Right lung (tissue), 5 donors: ENCODE results near the gene PPL. TPM values are rescaled to one million over a fixed set of nuclear protein-coding genes. Genes with fewer than 3 reads are reported as not detected.

ENCODE experiments used
- DNase-seq, 2 donors: peaks; one replicate each; pipeline ENCODE4 v3.0.0-alpha.2; 2013
- polyA plus RNA-seq, 5 donors: library from polyadenylated mRNA; unstranded; fragments of 120-200 nt; gene quantifications; one replicate each; pipeline versions ENCODE4 v1.2.1 to v1.2.3, GENCODE V29; 2013; ENCODE audit warnings: inconsistent platforms in 1 of 5, low replicate concordance in 1 of 5; ENCODE audit not compliant: insufficient read length in 5 of 5, insufficient read depth in 1 of 5

PPL gene
- polyA plus RNA-seq, 5 donors = 26.7 to 44.8 (median 33.1) TPM

DNA sequence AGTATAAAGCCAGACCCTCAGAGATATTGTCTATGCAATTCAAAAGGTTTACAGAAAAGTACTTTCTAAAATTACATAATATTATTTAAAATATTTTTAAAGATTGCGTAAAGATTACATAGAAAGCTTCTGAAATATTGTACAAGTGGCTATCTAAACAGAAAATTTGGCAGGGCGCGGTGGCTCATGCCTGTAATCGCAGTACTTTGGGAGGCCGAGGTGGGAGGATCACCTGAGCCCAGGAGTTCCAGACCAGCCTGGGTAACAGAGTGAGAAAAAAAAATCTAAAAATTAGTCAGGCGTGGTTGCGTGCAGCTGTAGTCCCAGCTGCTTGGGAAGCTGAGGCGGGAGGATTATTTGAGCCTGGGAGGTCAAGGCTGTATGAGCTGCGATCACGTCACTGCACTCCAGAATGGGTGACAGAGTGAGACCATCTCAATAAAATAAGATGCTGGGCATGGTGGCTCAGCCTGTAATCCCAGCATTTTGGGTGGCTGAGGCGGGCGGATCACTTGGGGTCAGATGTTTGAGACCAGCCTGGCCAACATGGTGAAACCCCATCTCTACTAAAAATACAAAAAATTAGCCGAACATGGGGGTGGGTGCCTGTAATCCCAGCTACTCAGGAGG, 71.6 kb downstream of the PPL start:
- no peak for DNase-seq

DNA sequence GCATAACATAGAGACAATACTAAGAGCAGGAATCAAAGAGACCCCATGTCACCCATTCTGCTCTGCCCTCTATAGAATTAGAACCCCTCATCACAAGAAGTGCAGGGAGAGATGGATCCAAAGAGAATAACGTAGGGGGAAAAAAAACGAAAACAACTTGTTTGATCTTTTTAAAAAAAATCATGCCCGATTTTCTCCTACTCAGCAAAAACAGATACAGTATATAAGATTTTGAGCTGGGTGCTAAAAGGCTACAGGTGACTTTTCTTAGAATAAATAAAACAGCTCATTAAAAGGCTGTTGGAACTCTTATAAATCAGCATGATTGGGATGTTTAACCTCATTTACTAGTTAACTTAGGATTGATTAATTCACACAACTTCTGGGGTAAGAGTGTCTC, 72.2 kb downstream of the PPL start:
- no peak for DNase-seq

DNA sequence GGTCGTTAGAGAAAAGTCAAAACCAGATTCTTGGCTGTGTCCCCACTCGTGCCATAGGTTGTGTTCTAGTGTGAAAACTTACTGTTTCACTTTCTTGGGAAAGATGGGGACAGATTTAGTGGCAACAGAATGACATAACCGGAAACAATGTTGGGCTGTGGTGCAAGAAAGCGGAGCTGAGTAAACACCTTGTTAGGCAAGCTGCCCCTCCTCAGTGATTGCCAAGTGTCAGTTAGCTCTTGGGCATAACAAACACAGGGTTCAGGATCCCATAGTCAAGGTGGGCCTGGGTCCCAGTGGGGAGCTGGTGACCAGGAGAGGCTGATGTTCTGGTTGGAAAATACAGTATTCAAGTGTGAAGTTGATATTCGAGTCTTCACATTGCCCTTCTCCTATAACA, 74.3 kb downstream of the PPL start:
- no peak for DNase-seq

DNA sequence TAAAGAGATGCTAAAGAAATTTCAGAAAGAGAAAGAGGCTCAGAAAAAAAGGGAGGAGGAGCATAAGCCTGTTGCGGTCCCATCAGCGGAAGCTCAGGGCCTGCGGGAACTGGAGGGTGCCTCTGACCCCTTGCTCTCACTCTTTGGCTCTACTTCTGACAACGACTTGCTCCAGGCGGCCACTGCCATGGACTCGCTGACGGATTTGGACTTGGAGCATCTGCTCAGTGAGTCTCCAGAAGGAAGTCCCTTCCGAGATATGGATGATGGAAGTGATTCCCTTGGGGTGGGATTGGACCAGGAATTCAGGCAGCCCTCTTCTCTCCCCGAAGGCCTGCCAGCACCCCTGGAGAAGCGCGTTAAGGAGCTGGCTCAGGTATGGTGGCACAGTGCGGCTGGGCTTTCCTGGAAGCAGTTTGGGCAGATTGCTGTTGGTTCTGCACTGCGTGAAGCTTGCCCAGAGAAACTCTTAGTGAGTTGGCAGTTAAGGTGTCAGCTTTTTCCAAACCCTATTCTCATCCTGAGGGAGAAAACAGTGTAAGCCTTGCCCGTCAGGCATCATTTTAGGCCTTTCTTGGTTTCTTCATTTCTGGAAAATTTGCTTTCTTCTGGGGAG, 76.1 kb downstream of the PPL start:
- no peak for DNase-seq

DNA sequence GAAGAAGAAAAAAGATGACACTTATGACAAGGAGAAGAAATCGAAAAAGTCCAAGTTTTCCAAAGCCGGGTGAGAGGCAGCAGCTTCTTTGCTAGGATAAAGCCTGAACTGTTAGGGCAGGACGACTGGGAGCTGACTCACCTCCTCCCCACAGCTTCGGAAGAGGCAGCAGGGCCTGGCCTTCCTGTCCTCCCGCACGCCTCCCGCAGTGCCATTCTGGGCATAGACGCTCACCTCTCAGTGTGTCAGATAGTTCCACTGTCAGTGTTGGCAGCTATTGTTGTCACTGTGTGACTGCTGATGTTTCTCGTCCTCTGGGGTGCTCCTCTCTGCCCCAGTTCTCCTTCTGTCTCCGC, 77.1 kb downstream of the PPL start:
- DNase-seq = no peak

DNA sequence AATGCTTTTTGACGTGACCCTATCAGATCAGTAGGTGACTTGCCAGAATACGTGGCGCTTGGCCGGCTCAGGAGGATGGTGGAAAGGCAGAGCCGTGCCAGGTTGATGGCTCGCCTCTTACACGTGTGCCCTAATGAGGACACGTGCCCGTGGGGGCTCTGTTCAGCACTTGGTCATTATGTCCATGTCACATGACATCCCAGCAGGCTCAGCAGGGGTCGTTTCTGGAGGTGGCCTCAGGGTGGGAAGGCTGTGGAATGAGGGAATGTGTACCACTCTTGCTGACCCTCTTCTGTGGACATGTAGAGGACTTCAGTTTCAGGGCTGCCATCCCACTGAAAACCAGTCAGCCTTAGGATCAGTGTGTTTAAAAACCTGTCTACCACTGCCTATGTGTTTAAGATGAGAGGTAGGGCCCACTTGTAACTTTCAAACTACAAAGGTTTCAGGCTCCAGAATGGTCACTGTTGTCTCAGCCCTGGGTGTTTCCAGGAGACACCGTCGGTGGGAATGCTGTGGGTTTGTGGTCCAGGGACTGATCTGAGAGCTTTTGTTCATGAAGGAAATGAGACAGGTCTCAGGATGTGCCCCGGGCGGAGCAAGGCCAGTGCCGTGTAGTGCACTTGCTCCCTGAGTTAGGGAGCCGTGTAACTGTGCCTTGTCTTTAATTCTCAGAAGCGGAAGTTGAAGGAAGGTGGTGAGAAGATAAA, 77.6 kb downstream of the PPL start:
- DNase-seq = no peak

DNA sequence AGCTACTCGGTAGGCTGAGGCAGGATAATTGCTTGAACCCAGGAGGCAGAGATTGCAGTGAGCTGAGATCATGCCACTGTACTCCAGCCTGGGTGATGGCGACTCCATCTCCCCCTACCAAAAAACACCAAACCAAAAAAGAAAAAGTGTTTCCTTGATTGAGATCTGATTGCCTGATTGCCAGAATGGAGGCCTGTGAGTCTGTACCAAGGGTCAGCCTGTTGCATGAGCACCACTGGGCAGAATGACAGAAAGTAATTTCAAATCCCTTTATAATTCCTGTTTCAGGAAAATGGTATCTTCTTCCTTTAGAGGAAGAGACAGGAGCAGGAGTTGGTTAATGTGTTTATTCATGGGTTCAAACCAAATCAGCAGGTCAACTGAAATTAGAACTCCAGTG, 81.1 kb downstream of the PPL start:
- DNase-seq = no peak

DNA sequence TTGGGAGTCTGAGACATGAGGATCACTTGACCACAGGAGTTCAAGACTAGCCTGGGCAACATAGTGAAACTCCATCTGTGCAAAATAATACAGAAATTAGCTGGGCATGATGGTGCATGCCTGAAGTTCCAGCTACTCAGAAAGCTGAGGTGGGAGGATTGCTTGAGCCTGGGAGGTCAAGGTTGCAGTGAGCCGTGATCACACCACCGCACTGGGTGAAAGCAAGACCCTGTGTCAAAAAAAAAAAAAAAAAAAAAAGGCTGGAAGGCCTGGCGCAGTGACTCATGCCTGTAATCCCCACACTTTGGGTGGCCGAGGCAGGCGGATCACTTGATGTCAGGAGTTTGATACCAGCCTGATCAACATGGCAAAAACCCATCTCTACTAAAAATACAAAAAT, 81.6 kb downstream of the PPL start:
- no peak for DNase-seq

DNA sequence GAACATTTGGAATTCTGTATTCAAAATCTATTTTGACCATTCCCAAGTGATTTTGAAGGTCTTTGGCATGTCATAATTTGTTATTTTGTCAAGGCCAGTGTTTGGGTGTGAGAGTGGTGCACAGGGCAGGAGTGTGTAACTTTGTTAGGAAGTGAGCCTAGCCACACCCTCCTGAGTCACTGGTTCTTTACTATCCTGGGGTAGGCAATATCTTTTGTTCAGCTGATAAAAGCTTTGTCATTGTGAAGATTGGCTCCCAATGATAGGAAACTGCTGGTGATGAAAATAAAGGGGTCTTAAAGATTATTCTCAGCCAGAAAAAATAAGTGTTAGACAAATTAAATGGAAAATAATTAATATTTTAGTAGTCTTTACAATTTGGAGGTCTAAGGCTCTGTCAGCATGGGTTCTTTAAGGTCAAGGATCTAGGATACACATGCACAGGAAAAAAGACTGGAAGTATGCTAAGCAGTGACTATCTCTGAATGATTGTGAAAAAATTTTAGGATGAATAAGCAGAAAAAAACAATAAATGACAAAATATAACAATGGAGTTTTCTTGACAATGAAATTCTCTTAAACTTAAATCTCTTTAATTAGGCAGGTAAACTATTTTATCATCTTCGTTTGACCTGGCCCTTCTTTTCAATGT, 84.6 kb downstream of the PPL start:
- no peak for DNase-seq

DNA sequence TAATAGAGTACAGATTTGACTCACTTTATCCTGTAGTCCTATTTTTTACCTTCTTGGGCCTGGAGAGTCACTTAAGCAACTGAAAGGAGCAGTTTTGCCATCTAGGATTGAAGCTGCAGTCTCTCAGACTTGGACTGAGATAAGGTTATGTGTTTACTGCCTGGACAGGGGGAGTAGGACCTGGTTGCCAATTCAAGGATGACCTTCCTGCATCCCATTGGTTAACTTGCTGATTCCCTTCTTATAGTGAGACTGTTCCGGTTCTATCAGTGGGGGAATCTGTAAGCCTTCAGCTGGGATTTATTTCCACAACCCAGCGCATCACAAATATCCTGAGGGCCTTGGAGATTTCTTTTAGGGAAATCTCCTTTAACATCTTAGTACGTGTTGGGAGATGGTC, 86.7 kb downstream of the PPL start:
- DNase-seq = no peak

DNA sequence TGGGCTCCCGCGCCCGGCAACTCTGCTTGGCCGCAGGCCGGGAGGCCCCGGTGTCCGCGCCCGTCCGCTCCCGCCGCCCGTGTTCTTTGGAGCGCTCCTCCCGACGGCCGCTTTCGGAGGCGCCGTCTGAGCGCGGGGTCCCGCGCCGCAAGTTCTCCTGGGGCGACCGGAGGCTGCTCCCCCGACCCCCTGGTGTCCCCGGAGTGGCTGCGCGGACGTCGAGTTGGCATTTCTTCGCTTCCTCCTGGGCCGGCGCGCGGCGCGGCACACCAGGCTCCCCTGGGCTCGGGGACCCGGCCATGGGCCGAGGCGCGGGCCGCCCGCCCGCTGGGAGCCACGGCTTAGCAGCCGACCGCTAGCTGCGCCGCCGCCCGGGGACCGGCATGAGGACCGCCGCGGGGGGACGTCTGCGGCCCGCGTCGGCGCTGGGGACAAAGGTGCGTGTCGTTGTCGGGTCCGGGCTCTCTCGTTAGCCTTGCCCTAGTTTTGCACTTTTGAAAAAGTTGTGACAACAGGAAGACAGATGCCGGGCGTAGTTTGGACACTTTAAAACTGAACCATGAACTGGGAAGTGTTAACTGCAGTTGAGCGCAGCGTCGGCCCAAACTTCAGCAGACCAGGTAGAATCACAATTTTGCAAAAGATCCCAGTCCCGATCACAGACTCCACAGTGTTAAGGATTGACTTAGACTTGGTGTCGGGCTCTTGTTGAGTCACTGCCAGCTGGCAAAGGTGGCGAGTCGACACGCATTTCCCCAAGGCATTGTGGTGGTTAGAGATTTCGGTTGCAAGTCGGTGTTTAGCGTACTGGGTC, 89.0 kb downstream of the PPL start:
- peak; percentile 30 for DNase-seq

DNA sequence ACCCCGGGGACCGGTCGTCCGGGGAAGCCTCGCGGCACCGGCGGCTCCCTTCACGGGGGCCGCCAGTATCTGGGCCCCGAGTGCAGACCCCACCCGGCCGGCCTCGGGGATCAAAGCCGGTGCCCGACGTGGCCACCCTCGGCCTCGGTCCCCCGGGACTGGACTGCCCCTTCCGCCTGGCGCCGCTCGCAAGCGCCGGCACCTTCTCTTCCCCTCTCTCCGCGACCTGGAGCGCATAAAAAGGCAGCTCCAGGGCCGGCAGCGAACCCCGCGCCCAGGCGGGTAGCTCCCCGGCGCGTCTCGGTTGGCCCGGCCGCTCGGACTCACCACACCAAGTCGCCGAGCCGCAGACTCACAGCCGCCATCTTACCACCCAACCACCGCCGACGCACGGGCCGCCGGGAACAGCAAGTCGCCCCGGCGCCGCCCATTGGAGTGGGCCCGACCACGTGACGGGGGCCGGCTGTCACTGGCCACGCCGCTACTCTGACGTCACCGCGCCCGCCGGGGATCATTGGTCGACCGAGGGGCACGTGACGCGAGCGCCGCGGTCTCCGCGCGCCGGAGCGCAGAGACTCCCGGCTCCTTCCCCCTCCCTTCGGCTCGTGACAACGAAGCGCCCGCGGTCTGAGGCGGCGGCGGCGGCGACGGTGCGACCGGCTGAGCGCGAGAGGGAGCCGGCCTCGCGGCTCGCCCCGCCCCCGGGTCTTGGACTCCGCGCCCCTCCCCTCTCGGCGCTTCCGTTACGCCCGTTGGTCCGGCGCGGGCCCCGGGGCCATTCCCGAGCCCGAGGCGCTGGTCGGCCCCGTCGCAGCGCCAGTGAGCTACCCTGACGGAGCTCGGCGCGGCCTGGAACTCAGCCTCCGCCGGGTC, 89.8 kb downstream of the PPL start, which contains the start of the genes GLYR1 and UBN1:
GLYR1 (minus strand) TSS at position 388 of the 873 bp plus-strand sequence; CDS start at position 365, 23 bp downstream.
UBN1 (plus strand) TSS at position 581 of the 873 bp plus-strand sequence. CDS start 5,437 bp downstream, outside the sequence.
- peak; percentile 97 for DNase-seq

DNA sequence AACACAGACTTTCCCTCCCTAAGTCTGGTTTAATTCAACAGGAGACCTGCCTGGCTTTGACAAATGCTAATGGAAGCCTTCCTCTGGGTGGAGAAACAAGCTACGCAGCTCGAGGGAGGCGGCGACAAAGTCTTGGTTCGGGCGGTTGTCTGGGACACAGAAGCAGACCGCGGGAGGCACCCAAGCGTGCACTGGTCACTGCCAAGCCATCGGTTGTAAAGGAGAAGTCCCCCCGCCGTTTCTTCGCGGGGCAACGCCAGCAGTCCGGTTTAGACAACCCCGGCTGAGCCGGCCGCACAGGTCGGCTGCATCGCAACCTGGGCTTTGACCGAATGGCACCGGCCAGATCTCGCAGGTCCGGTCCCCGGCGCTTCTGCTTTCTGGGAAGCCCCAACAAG, 90.4 kb downstream of the PPL start:
- peak; percentile 11 to 15 for DNase-seq

DNA sequence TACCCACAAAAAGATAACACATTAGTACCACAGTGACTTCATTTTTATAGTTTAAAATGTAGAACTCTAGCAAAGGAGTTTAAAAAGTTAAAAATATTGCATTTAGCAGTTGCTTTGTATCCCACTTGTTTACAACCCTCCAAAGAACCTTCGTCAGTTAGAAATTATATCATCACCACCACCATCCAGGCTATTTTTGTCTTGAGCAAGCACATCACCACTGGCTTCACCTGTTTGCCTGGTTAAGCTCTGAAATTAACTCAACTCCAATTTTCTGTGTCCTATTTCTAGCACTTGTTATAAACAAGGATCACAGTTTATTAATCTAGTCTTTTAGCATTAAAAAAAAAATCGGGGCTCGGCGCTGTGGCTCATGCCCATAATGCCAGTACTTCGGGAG, 96.0 kb downstream of the PPL start:
- no peak for DNase-seq

DNA sequence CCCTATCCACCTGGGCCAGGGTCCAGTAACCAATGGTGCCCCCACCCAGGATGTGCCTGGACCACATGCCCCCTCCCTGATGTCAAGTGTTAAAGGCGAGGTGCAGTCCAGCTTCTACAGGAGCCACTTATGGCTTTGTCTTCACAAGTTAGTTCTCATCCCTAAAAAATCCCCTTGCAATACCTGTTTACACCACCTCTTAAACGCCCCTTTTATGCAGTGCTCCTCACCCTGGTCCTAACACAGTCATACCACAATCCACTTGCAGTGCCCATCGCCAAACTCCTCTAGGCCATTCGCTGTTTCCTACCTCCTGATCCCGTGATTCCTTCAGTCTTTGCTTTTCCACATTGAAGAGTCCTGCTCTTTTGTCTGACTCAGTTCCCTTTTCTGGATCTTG, 97.0 kb downstream of the PPL start:
- DNase-seq = no peak

DNA sequence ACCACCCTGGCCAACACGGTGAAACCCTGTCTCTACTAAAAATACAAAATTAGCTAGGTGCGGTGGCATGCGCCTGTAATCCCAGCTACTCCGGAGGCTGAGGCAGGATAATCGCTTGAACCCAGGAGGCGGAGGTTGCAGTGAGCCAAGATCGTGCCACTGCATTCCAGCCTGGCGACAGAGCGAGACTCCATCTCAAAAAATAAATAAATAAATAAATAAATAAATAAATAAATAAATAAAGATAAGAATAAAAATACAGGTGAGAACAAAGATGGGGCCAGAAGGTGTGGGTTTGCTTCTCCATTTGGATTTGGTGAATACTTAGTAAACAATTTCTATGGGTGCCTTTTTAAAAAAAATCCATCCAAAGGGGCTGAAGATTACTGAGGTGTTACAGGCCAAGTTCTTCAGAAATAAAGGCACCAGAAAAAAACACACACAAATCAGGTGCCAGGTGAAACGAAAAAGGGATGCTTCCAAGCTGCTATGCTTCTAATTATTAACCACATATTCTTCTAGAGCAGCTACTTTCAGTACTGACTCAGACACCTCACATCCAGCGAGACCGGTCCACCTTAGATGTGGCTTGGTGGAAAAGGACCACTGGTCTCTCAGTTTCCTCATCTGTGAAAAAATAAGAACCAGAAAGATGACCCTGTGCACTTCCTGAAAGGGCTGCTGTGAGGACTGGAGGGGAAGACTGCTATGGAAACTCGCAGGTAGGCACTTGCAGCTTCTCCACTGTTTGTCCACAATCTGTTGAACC, 99.0 kb downstream of the PPL start:
- DNase-seq = no peak

DNA sequence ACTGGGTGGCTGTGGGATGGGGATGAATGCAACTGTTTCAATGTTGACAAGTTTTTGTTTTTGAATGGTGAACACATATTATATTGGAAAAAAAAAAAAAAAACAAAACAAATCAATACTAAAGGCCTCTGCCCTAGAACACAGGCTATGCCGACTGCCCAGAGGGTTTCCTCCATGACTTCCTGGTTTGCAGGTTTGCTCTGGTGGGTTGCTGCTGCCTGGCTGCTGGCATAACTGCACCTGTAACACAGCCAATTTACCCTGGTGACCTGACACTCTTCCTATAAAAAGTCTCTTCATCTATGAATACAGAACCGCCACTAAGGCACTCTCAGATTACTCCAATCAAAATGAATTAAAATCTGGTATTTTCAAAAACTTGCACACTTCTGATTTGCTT, 100.2 kb downstream of the PPL start:
- DNase-seq = no peak

DNA sequence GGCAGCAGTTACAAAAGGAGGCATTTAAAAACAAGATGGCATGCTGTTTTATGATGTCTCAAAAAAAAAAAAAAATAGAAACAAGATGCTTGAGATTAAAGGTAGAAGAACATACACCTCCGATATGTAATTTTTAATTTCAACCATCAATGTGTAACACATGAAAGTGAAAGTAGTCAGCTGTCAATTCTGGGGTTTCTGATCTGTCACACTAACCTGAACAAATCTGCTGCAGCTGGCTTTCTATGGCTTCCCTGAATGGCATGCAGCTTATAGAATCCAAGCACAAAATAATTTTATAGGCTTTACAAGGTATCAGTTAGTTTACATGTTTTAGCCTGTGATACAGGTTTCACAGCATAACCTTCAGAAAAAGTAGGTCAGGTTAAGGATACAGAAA, 103.4 kb downstream of the PPL start:
- DNase-seq = no peak

DNA sequence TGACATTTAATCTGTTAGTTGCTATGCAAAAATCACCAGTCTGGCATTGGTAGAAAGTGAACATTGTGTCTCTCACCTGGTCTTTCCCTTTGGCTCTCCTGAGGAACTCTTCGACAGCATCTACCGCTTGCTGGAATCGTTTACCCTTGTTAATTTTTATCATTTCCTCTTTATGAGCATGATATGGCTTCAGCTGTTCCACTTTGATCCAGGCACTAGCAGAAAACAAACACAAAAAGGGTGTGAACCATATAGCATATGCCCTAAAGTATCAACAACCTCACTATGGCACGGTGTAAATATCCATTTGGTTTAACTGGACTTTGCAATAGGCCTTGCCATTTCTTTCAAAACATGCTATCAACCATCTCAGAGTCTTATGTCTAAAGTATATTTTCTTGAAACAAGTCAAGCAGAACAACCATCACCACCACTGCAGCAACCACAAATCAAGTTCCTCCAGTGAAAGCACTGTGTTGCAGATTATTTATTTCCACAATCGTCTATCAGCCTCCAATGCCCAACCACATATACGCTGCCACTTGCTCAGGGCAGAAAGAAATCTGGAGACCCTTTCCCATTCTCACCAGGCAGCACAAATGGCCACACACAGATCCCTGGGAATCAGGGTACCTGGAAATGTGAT, 104.1 kb downstream of the PPL start:
- DNase-seq = no peak
